Heart left ventricle (tissue), 13 donors: Measurements from ENCODE around the gene COLGALT1.

Source experiments
- POLR2A ChIP-seq, 2 donors: fragments of 450-650 bp; IDR thresholded peaks; one replicate each; pipeline ENCODE4 v1.6.1; 2017; ENCODE audit warnings: antibody characterized with exemption in 2 of 2, mild to moderate bottlenecking in 2 of 2, moderate library complexity in 2 of 2
- TF ChIP-seq, protein P1 (sequence below), 12 donors: fragments of 200-600 bp; sonication (generic) in 4 of 12; IDR thresholded peaks; one replicate each; pipeline versions ENCODE4 v1.5.0 to v1.8.0; 2018 to 2022; ENCODE audit warnings: antibody characterized with exemption in 12 of 12, mild to moderate bottlenecking in 5 of 12
- donor health status: ischemic (EF 13 %, LVEDD 7.1; RV severe dilation, severe dysfunction).
- donor health status: DM: no; HTN: yes; CAD: no.
- donor health status: DM: no; HTN: no; CAD: no.
- donor health status: ischemic (EF 25% LVEDD 6.9; RV normal size, moderate dysfunction).
- donor health status: ischemic (EF 25% LVEDD 5.7; RV mildly dilated, moderate dysfunction).
- donor health status: ischemic (EF 35%, LVEDD 5.7; RV mildly dilated, moderate dysfunction).
- donor health status: nonischemic (EF 11% LVEDD 7.7; RV severe dilation, severe dysfunction).
- donor health status: DM: yes; HTN: yes; CAD: no.
- donor health status: PGD.
- donor health status: ischemic (EF 29% LVEDD 5.4; RV normal size, mild dysfunction).
- donor health status: nonischemic (EF 23%, LVEDD 6.1; RV moderate dilation, normal function).

DNA sequence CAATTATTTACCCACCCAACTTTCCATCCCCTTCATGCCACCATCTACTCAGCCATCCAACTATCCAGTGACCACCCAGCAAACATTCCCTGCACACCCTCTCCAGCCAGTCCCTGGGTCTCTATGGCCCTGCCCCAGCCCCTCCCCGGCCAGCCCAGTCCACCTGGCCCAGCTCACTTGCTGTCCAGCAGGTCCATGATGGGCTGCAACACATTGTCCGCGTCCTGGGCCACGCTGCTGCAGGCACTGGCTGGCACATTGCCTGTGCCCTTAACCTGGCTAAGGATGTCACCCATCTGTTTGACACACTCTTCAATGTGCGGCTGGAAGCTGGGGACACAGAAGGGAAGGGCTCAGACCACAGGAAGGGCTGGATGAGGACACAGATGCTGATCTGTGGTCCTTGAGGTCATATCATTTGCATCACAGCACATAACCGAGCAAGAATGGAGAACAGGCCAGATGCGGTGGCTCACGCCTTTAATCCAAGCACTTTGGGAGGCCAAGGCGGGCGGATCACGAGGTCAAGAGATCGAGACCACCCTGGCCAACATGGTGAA is 71.1 kb downstream of the COLGALT1 start:
- no peak for TF ChIP-seq POLR2A (IDR thresholded peaks at IDR 0.05)
- TF ChIP-seq, protein P1, sequence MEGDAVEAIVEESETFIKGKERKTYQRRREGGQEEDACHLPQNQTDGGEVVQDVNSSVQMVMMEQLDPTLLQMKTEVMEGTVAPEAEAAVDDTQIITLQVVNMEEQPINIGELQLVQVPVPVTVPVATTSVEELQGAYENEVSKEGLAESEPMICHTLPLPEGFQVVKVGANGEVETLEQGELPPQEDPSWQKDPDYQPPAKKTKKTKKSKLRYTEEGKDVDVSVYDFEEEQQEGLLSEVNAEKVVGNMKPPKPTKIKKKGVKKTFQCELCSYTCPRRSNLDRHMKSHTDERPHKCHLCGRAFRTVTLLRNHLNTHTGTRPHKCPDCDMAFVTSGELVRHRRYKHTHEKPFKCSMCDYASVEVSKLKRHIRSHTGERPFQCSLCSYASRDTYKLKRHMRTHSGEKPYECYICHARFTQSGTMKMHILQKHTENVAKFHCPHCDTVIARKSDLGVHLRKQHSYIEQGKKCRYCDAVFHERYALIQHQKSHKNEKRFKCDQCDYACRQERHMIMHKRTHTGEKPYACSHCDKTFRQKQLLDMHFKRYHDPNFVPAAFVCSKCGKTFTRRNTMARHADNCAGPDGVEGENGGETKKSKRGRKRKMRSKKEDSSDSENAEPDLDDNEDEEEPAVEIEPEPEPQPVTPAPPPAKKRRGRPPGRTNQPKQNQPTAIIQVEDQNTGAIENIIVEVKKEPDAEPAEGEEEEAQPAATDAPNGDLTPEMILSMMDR (IDR thresholded peaks at IDR 0.05) = no peak
